Calu3 (cell line): ENCODE measurements around the gene RGS14. TPM values are rescaled to one million over a fixed set of nuclear protein-coding genes. Genes with fewer than 3 reads are reported as not detected.

Experiments used
- BruUV-seq: library from RNA; stranded (reverse); fragments of 400-500 nt; replicated peaks from 2 replicates; lab custom pipeline; 2021; lab: Mats Ljungman, UMichigan
- CTCF ChIA-PET: fragments of 300-600 bp; sonication (Branson Sonifier 250); formaldehyde crosslinking; loops from one replicate; lab custom pipeline; 2022; ENCODE audit warnings: antibody characterized with exemption; lab: Charles Lee
- DNase-seq: peaks from one replicate; pipeline ENCODE4 v3.0.0; 2022
- H3K27ac Mint-ChIP-seq: one replicate; pipeline ENCODE4 v1.8.0; 2022; ENCODE audit warnings: mixed read lengths; ENCODE audit not compliant: unreplicated experiment
- H3K27me3 Mint-ChIP-seq: one replicate; pipeline ENCODE4 v1.8.0; 2022; ENCODE audit warnings: mixed read lengths; ENCODE audit not compliant: unreplicated experiment
- H3K36me3 Mint-ChIP-seq: one replicate; pipeline ENCODE4 v1.8.0; 2022; ENCODE audit warnings: mild to moderate bottlenecking, moderate library complexity, mixed read lengths; ENCODE audit not compliant: insufficient read depth, unreplicated experiment
- H3K4me1 Mint-ChIP-seq: one replicate; pipeline ENCODE4 v1.8.0; 2022; ENCODE audit warnings: mild to moderate bottlenecking, low read depth, mixed read lengths; ENCODE audit not compliant: unreplicated experiment
- H3K4me3 Mint-ChIP-seq: one replicate; pipeline ENCODE4 v1.8.0; 2022; ENCODE audit warnings: mild to moderate bottlenecking, low read depth, moderate library complexity, mixed read lengths; ENCODE audit not compliant: unreplicated experiment
- H3K9me3 Mint-ChIP-seq: one replicate; pipeline ENCODE4 v1.8.0; 2022; ENCODE audit warnings: low read depth, mixed read lengths; ENCODE audit not compliant: unreplicated experiment
- CTCF ChIP-seq: fragments of 200-600 bp; IDR thresholded peaks from one replicate; pipeline ENCODE4 v1.8.0; 2022; ENCODE audit warnings: antibody characterized with exemption; ENCODE audit not compliant: unreplicated experiment
- intact Hi-C: fragments of 100-400 bp; cut with micrococcal nuclease; formaldehyde crosslinking; loops from one replicate; pipeline ENCODE4 v1.10.0; 2022; ENCODE audit not compliant: unreplicated experiment
- total RNA-seq: library from RNA; stranded (reverse); gene quantifications from 2 replicates; pipeline ENCODE4 v1.2.3, GENCODE V29; 2022

RGS14 gene
- total RNA-seq, 1 experiment from 2014 or later, result 12.9 TPM

GRCh38 chr5:177310332-177310731 lies 47.4 kb upstream of the RGS14 start:
- Mint-ChIP-seq H3K4me3 (peak overlapping the region; percentile 71), H3K27ac (no peak overlapping the region), H3K9me3 (no peaks in the 10 kb centered on the region), H3K4me1 (peaks cover 48% of the 10 kb centered on the region), H3K27me3 (no peaks in the 10 kb centered on the region), H3K36me3 (peaks cover 70% of the 10 kb centered on the region)
- no peak for DNase-seq
- no peak for TF ChIP-seq CTCF
- intact Hi-C loops, result loop anchor here (5.0 kb wide), 1 partner anchor 142 kb away; no protein-coding TSS in a partner anchor
- CTCF ChIA-PET, result interaction anchor here (0.6 to 2.8 kb wide), 19 partner anchors 8 to 191 kb away, joined by 3 to 19 read pairs (median 4); partner anchors contain the start of genes GRK6, LMAN2 and PRR7
- no TSS peak for BruUV-seq

GRCh38 chr5:177310757-177311391 lies 46.9 kb upstream of the RGS14 start:
- peak overlapping the region; percentile 14 for H3K27ac Mint-ChIP-seq
- peaks cover 66% of the 10 kb centered on the region for H3K36me3 Mint-ChIP-seq
- H3K4me1 Mint-ChIP-seq, result peaks cover 45% of the 10 kb centered on the region
- H3K27me3 Mint-ChIP-seq, result no peaks in the 10 kb centered on the region
- TF ChIP-seq CTCF, result no peak
- peak; percentile 46 for DNase-seq
- BruUV-seq, result no TSS peak
- H3K4me3 Mint-ChIP-seq, result peak overlapping the region; percentile 71
- no peaks in the 10 kb centered on the region for H3K9me3 Mint-ChIP-seq
- intact Hi-C loops, result loop anchor here (5.0 kb wide), 1 partner anchor 141 kb away; no protein-coding TSS in a partner anchor
- CTCF ChIA-PET, result interaction anchor here (0.9 to 2.8 kb wide), 9 partner anchors 10 to 144 kb away, joined by 3 to 19 read pairs (median 9); partner anchors contain the start of genes LMAN2 and PRR7

DNA sequence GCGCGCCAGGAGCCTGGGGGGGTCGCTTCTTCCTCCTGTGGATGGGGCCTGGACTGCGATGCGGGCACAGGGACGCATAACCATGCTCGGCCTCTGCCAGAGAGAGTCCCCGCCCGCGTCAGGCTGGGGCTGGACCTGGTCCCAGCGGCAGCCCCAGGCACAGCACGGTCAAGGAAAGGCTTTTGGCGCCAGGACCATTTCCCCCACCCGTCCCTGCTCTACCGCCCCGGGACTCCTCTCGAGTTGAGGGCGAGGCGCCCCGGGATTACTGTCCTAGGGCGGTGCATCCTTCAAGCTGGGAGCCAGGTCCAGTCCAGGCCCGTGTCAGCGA lies 46.4 kb upstream of the RGS14 start:
- peaks cover 66% of the 10 kb centered on the region for H3K36me3 Mint-ChIP-seq
- CTCF ChIA-PET, result interaction anchor here (2.8 kb wide), 1 partner anchor 79 kb away, joined by 18 read pairs; no protein-coding TSS in a partner anchor
- peak overlapping the region; percentile 79 for H3K27ac Mint-ChIP-seq
- H3K4me3 Mint-ChIP-seq, result peak overlapping the region; percentile 71
- TF ChIP-seq CTCF, result no peak
- peaks cover 45% of the 10 kb centered on the region for H3K4me1 Mint-ChIP-seq
- H3K9me3 Mint-ChIP-seq, result no peaks in the 10 kb centered on the region
- peak; percentile 39 for DNase-seq
- BruUV-seq, result no TSS peak
- intact Hi-C loops, result loop anchor here (5.0 kb wide), 1 partner anchor 141 kb away; no protein-coding TSS in a partner anchor
- H3K27me3 Mint-ChIP-seq, result no peaks in the 10 kb centered on the region

- TF ChIP-seq CTCF, result no peak
- H3K4me3 Mint-ChIP-seq, result peak within 1 kb of the TSS; percentile 71
- H3K9me3 Mint-ChIP-seq, result no peaks in the 10 kb centered on the region
- no TSS peak for BruUV-seq
- H3K27ac Mint-ChIP-seq, result peak within 1 kb of the TSS; percentile 79
- intact Hi-C loops, result loop anchor here (5.0 kb wide), 1 partner anchor 140 kb away; no protein-coding TSS in a partner anchor
- CTCF ChIA-PET, result interaction anchor here (0.8 to 2.8 kb wide), 7 partner anchors 10 to 145 kb away, joined by 3 to 18 read pairs (median 5); partner anchors contain the start of gene GRK6
- peak; percentile 99 for DNase-seq
- H3K36me3 Mint-ChIP-seq, result peaks cover 66% of the 10 kb centered on the region
- peaks cover 42% of the 10 kb centered on the region for H3K4me1 Mint-ChIP-seq
- no peaks in the 10 kb centered on the region for H3K27me3 Mint-ChIP-seq
Measured at GRCh38 chr5:177311723-177312648, 45.7 kb upstream of the RGS14 start, which contains the start of gene MXD3. MXD3 (minus strand) TSS chr5:177311898; CDS start chr5:177311830, 68 bp downstream.
